Uterus (tissue), 4 donors: ENCODE results near the gene RNH1. TPM values are rescaled to one million over a fixed set of nuclear protein-coding genes. Genes with fewer than 3 reads are reported as not detected.

ENCODE experiments used
- DNase-seq, 2 donors: peaks; one replicate each; pipeline ENCODE4 v3.0.0-alpha.2; 2019 to 2020
- H3K27ac ChIP-seq, 2 donors: fragments of 200-600 bp; sonication (generic); 1 replicate in 1 of 2; 2 replicates in 1 of 2; pipeline ENCODE4 v1.5.1; 2016 to 2018
- H3K27me3 ChIP-seq, 2 donors: fragments of 200-600 bp; sonication (generic); one replicate each; pipeline ENCODE4 v1.5.1; 2018 to 2019; ENCODE audit warnings: control low read depth in 1 of 2
- H3K36me3 ChIP-seq, 2 donors: fragments of 200-600 bp; sonication (generic); one replicate each; pipeline ENCODE4 v1.5.1; 2019; ENCODE audit warnings: control low read depth in 1 of 2
- H3K4me1 ChIP-seq, 2 donors: fragments of 200-600 bp; sonication (generic); one replicate each; pipeline ENCODE4 v1.5.1; 2018 to 2019; ENCODE audit warnings: control low read depth in 1 of 2
- H3K4me3 ChIP-seq, 2 donors: fragments of 200-600 bp; sonication (generic); 1 replicate in 1 of 2; 2 replicates in 1 of 2; pipeline ENCODE4 v1.5.1; 2018 to 2019; ENCODE audit warnings: mild to moderate bottlenecking in 1 of 2
- H3K9me3 ChIP-seq, 2 donors: fragments of 200-600 bp; sonication (generic); one replicate each; pipeline ENCODE4 v1.5.1; 2019; ENCODE audit warnings: control low read depth in 1 of 2
- POLR2A ChIP-seq, 2 donors: fragments of 450-650 bp; IDR thresholded peaks; one replicate each; pipeline ENCODE4 v1.6.1; 2016; ENCODE audit warnings: antibody characterized with exemption in 2 of 2, mild to moderate bottlenecking in 1 of 2, moderate library complexity in 1 of 2
- intact Hi-C: fragments of 100-400 bp; cut with DNase I; formaldehyde crosslinking; loops from one replicate; pipeline ENCODE4 v1.15.1; 2023; ENCODE audit warnings: low total_unique reads
- total RNA-seq, 4 donors: library from RNA; depleted of rRNA in 3 of 4; stranded (reverse); fragments of >200 nt in 3 of 4; gene quantifications; one replicate each; pipeline versions ENCODE4 v1.1.0 to v1.2.4, GENCODE V29; 2014 to 2023
- TF ChIP-seq, protein P1 (sequence below), 4 experiments: fragments of 200-600 bp in 2 of 4; fragments of 450-650 bp in 2 of 4; sonication (generic) in 2 of 4; IDR thresholded peaks; one replicate each; pipeline ENCODE4 v1.5.1; 2016 to 2019; ENCODE audit warnings: antibody characterized with exemption in 4 of 4, mild to moderate bottlenecking in 2 of 4, moderate library complexity in 1 of 4
- donor health status: DM: yes; HTN: yes; CAD: no.

RNH1 gene
- total RNA-seq, 4 donors from 2014 or later = 111 to 175 (median 142) TPM

DNA sequence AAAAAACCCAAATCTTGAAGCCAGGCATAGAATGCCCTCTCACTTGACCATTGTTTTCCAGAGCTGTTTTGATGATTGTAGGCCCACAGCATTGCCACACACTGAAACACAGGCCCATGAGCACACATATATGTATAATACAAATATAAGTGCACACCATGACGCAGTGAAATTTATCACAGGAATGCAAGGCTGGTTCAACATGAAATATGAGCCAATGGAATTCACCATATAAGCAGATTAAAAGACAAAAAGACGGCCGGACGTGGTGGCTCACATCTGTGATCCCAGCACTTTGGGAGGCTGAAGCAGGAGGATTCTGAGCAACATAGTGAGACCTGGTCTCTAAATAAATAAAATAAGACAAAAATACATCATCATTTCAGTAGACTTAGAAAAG lies 9.4 kb upstream of the RNH1 start:
- Histone ChIP-seq H3K4me1 (no peaks in the 10 kb centered on the region), H3K4me3 (no peak overlapping the region), H3K9me3 (no peaks in the 10 kb centered on the region), H3K36me3 (no peaks in the 10 kb centered on the region), H3K27ac (no peak overlapping the region), H3K27me3 (no peaks in the 10 kb centered on the region)
- TF ChIP-seq, protein P1, sequence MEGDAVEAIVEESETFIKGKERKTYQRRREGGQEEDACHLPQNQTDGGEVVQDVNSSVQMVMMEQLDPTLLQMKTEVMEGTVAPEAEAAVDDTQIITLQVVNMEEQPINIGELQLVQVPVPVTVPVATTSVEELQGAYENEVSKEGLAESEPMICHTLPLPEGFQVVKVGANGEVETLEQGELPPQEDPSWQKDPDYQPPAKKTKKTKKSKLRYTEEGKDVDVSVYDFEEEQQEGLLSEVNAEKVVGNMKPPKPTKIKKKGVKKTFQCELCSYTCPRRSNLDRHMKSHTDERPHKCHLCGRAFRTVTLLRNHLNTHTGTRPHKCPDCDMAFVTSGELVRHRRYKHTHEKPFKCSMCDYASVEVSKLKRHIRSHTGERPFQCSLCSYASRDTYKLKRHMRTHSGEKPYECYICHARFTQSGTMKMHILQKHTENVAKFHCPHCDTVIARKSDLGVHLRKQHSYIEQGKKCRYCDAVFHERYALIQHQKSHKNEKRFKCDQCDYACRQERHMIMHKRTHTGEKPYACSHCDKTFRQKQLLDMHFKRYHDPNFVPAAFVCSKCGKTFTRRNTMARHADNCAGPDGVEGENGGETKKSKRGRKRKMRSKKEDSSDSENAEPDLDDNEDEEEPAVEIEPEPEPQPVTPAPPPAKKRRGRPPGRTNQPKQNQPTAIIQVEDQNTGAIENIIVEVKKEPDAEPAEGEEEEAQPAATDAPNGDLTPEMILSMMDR (IDR thresholded peaks at IDR 0.05) = no peak
- no peak for TF ChIP-seq POLR2A (IDR thresholded peaks at IDR 0.05)
- intact Hi-C loops = no loop called here
- no peak for DNase-seq

DNA sequence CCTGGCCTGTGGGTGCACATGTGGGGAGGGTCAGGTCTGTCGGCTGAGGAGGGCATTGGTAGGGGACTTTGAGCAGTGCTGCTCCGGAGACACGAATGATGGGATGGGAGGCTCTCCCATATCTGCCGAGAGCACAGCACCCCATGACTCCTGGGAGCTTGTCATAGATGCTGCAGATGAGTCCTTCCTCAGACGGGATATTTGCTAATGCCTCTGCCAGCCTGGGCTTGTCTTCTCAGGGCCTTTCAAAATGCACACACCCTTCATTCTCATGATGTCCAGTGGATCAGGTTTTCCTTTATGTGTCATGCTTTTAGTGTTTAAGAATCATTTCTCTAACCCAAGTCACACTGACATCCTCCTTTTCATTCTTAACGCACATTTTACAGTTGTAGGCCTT lies 8.1 kb upstream of the RNH1 start:
- TF ChIP-seq, protein P1 (IDR thresholded peaks at IDR 0.05) = no peak
- TF ChIP-seq POLR2A (IDR thresholded peaks at IDR 0.05) = no peak
- DNase-seq = no peak
- no peak overlapping the region for H3K27ac ChIP-seq
- no peaks in the 10 kb centered on the region for H3K9me3 ChIP-seq
- no peaks in the 10 kb centered on the region for H3K36me3 ChIP-seq
- intact Hi-C loops = no loop called here
- no peak overlapping the region for H3K4me3 ChIP-seq
- no peaks in the 10 kb centered on the region for H3K27me3 ChIP-seq
- H3K4me1 ChIP-seq = no peaks in the 10 kb centered on the region

DNA sequence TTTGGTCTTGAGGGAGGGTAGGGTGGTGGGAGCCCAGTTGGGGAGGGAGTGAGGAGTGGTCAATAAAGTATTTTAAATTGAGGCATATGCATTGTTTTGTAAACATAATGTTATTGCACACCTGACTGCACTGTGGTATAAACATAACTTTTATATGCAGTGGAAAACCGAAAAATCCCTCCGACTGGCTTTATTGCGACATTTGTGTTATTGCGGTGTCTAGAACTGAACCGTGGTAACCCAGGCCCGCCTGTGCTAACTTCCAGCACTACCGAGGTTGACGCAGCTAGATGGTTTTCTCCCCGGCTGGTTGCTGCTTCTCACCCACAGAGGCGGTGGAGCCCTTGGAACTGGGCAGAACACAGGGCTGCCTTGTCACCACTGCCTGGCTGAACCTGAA lies 7.6 kb upstream of the RNH1 start:
- no peaks in the 10 kb centered on the region for H3K36me3 ChIP-seq
- H3K27ac ChIP-seq = no peak overlapping the region
- no peaks in the 10 kb centered on the region for H3K4me1 ChIP-seq
- no peak overlapping the region for H3K4me3 ChIP-seq
- TF ChIP-seq, protein P1 (IDR thresholded peaks at IDR 0.05) = no peak
- no peak for TF ChIP-seq POLR2A (IDR thresholded peaks at IDR 0.05)
- intact Hi-C loops = no loop called here
- H3K27me3 ChIP-seq = no peaks in the 10 kb centered on the region
- H3K9me3 ChIP-seq = no peaks in the 10 kb centered on the region
- no peak for DNase-seq

DNA sequence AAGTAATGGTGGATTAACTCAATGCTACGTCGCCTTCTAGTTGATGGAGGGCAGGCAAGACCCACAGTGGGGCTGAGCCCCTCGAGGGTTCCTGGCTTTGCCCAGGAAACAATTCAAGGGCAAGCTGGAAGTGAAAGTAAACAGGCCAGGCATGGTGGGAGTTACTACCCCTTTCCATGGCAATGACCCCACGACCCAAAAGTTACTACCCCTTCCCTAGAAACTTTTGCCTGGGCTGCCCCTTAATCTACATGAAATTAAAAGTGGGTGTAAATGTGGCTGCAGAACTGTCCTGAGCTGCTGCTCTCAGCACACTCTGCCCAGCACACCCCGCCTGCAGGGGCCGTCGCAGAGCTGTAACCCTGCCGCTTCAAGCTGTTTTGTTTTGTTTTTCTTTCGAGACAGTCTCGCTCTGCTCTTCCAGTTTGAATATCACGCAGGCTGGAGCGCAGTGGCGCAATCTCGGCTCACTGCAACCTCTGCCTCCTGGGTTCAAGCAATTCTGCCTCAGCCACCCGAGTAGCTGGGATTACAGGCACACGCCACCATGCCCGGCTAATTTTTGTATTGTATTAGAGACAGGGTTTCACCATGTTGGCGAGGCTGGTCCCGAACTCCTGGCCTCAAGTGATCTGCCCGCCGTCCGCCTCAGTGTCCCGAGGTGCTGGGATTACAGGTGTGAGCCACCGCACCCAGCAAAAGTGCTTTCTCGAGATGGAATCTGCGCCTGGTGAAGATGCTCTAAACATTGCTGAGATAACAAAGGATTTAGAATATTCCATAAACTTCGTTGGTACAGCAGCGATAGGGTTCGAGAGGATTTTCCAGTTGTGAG lies 5.9 kb upstream of the RNH1 start:
- no peak for DNase-seq
- intact Hi-C loops = no loop called here
- Histone ChIP-seq H3K4me1 (no peaks in the 10 kb centered on the region), H3K36me3 (no peaks in the 10 kb centered on the region), H3K27ac (no peak overlapping the region), H3K27me3 (no peaks in the 10 kb centered on the region), H3K4me3 (no peak overlapping the region), H3K9me3 (no peaks in the 10 kb centered on the region)
- TF ChIP-seq, protein P1 (IDR thresholded peaks at IDR 0.05) = no peak
- TF ChIP-seq POLR2A (IDR thresholded peaks at IDR 0.05) = no peak

DNA sequence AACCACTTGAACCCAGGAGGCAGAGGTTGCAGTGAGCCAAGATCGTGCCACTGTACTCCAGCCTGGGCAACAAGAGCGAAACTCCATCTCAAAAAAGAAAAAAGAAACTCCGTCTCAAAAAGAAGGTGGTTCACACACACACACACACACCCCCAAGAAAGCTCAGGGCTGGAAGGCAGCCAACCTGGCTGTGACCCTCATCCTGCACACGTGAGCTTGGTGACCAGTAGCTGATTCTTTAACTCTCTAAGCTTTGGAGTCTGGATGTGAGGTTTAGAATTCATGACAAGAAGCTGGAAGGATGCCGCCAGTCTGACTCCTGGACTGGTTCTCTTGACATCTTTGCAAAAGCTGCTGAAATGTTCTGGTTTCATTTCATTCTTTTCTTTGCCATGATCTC lies 1.9 kb upstream of the RNH1 start:
- no peaks in the 10 kb centered on the region for H3K36me3 ChIP-seq
- H3K9me3 ChIP-seq = no peaks in the 10 kb centered on the region
- DNase-seq = no peak
- no peaks in the 10 kb centered on the region for H3K27me3 ChIP-seq
- TF ChIP-seq POLR2A (IDR thresholded peaks at IDR 0.05) = no peak
- TF ChIP-seq, protein P1 (IDR thresholded peaks at IDR 0.05) = no peak
- intact Hi-C loops = no loop called here
- peaks cover 0 to 5% of the 10 kb centered on the region in 2 donors for H3K4me1 ChIP-seq
- H3K4me3 ChIP-seq = no peak overlapping the region
- H3K27ac ChIP-seq = no peak overlapping the region
